HG02840 (cell line): Measurements from ENCODE around the gene CLDN16.

Source experiments
- ATAC-seq: cut with Tn5 transposase; IDR thresholded peaks from one replicate; pipeline ENCODE4 v1.9.1; 2021; ENCODE audit warnings: mild to moderate bottlenecking, moderate library complexity, moderate number of reproducible peaks; ENCODE audit not compliant: unreplicated experiment, low FRiP score

CLDN16 gene

DNA sequence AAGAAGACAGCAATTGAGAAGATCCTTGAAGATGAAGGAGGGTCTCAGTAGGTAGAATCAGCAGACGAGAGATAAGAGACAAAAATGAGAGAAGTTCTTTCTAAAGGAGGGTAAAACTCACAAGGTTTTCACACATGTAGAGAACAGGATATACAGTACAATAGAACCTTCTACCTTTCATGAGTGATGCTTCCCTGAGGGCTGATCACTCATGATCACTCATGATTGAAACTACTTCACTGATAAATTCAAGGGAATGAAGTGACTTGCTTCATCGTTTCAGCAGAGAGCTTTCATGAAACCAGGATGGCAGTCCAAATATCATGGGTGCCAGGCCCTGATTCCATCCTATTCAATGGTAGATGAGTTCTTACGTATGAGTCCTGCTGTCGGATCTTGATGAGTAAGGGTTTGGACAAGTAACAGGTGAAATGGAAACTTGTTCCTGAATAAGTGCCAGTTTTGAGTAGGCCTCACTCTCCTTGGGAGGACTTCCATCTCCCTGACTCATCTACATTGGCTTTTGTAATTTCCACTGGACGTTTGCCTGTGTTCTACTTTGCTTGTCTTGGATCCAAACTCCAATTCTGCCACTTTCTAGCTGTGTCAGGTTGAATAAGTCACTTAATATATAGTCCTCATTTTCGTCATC is 9.6 kb upstream of the CLDN16 start:
- no peak for ATAC-seq

DNA sequence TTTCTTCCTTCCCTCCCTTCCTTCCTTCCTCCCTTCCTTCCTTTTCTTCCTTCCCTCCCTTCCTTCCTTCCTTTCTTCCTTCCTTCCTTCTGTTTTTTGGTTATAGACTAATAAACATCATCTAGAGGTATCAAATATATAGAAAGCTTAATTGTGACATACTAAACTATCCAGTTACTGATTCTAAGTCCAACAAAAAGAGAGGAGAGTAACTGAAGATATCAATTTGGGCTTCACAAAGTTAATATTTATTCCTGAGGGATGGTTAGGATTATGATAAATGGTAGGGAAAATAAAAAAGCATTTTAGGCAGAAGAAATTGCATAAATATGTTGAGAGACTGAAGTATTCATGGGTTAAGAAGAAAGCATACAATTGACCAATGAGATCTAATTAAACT is 7.8 kb upstream of the CLDN16 start:
- no peak for ATAC-seq

DNA sequence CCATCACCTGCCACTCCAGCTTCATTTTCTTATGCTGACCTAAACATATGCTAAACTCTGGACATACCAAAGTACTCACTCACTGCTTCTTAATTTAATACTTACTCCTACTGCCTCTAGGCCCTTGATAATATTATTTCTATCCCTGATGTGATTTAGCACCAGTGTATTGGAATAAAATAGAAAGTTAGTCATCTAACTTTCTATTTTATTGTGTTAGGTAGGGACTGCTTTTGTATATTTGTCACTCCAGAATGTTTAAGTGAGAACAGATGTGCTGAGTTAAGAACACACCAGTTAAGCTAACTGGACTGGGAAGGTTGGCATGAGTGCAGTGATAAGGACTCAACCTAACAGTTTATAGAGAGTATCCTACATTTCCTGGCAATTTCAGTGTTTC is 6.5 kb upstream of the CLDN16 start:
- ATAC-seq, result no peak

DNA sequence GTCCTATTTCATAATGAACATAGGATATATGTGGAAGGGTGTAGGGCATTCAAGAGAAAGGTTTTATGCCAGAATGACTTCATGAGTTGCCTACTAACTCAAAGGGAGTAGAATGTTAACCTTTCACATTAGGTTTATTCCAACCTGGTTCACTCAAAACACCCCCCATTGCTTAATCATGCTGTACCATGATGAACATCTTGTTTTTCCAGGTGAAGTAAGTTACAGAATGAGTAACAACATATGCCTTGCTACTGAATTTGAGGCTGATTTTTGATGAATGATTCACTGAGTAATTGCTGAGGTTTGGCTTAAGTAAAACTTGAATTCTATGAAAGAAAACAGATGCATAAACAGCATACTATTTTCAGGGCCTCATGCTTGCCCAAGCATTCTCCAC is 5.9 kb upstream of the CLDN16 start:
- ATAC-seq, result no peak

DNA sequence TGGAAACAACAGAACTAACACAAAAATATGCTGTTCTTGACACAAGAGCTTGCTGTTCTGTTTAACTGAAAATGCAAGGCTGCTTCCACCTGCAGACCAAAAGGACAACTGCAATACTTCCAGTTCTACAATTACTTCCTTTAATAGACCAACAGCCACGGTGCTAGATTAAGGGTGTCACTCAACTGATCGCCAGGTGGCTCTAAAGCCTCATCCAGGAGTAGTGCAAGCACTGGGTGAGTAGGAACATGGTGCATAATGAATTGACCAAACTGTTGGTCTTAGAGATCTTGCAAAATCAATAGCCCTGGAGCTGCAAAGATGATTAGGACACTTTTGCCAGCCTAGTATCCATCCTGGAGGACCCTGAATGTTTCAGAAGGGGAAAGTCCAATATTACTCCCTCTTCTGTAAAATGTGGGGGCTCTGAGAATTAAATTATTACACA is 3.6 kb upstream of the CLDN16 start:
- no peak for ATAC-seq

DNA sequence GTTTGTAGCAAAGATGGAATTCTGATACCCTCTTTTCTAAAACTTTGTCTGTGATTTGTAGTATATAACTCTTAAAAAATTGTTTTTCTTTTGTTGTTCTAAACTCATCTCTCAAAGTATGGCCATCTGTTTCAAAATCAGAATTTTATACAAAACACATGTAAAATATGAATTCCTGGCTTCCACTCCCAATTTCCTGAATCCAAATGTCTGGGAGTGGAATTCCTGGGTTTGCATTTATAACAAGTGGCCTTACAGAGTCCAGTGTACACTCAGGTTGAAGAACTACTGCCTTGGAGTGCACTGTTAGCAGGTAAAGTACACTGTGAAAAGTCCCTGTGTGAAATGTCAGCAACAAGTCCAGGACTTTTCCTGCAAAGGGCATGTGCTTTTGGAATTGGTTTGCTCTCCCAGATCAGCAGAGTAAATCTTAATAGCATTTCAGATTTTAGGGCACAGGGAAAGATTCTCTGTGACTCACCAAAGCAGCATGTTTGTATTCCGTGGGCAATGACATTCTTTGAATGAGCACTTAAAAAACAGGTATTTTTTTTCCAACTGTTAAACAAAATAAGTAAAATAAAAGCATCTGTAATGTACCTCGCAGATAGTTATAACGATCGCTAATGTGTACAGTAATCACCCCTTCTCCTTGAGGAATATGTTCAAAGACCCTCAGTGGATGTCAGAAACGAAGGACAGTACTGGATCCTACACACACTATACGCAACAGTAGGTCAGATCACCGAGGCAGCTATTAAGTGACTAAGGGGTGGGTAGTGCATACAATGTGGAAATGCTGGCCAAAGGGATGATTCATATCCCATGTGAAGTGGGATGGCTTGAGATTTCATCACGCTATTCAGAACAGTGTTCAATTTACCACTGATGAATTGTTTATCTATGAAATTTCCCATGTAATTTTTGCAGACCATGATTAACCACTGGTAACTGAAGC is 2.0 kb upstream of the CLDN16 start:
- no peak for ATAC-seq

DNA sequence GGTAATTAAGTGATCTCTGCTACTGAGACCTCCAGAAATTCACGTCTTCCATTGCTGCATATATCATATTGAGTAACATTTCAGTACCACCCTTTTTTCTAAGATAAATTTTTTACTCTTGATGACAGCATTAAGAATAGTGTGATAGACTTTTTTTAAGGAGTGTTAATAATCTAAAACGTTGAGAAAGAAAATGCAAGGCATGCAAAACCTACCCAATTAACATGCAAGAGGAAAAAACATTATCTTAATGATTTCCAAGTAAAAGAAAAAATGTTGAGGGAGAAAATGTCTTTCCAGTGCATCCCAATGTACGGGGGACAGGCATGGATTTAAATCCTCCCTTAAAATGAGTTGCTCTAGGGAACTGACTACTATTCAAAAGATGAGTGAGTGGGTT is 740 bp downstream of the CLDN16 start:
- ATAC-seq, result no peak

DNA sequence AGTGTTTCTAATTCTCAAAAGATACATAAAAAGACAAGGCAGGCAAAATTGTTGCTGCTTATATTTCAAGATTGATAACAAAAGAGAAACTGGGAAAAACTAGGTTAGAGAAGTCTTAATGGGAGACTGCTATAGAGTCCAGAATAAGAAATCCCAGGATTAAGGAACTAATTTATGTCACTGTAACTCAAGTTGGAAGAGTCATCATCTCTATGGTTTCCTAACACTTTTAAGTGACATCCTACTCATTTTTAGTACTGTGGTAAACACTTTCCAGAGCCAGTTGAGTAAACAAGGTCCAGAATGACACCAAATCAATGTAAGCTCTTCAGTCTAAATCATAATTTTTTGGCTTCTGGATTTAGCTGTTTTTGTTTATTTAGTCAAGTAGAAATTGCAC is 8.0 kb downstream of the CLDN16 start:
- no peak for ATAC-seq

DNA sequence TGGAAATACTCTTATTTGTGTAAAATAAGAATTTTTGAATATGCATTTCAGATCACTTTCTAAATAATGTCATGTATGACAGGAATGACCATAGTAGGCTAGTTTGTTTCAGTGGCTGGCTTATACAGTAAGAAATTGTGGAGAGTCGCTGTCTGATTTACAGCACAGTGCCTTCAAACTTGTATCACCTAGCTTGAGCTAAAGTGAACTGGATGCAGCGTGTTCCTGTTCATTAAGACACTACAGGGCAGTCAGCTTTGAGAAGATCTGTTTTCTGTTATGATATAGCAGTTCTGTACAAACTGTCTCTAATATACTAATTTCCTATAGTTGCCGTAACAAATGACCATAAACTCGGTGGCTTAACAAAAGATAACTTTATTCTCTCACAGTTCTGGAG is 9.9 kb downstream of the CLDN16 start:
- ATAC-seq, result no peak

DNA sequence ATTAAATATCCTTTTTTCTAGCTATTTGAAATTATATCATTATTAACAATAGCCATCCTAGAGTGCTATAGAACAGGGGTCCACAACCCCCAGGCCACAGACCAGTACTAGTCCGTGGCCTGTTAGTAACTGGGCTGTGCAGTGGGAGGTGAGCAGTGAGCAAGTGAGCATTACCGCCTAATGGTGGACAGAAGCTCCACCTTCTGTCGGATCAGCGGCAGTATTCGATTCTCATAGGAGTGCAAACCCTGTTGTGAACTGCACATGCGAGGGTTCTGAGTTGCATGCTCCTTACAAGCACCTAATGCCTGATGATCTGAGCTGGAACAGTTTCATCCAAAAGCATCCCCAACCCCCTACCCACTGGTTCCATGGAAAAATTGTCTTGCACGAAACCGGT is 11.7 kb downstream of the CLDN16 start:
- ATAC-seq, result no peak

DNA sequence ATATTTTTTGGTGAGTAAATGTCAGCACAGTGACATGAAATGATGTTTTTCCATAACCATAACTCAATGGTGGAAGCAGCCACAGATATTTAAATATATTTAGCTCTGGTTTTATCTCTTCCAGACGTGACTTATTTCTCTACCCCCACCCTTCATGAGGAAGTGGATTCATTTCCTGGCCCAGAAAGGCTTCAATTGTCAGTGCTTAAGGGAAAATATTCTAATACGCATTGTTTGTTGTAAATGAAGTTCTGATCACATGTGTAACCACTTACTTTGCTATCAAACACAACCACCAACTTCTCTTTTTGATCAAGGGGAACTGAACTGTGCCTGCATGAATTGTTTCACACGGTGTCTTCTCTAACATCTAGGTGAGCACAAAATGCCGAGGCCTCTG is 14.0 kb downstream of the CLDN16 start:
- no peak for ATAC-seq

DNA sequence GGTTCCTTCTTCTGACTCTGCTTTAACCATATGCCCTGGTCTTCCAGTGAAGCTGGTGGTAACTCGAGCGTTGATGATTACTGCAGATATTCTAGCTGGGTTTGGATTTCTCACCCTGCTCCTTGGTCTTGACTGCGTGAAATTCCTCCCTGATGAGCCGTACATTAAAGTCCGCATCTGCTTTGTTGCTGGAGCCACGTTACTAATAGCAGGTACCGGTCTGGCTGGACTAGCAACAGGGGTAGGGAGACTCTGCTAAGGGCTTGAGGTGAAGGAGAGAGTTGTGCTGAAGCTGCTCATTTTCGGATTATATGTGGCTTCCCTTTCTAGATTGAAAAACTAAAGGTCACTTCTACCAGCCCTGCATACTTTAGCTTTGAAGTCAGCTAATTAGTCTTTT is 16.8 kb downstream of the CLDN16 start:
- no peak for ATAC-seq

DNA sequence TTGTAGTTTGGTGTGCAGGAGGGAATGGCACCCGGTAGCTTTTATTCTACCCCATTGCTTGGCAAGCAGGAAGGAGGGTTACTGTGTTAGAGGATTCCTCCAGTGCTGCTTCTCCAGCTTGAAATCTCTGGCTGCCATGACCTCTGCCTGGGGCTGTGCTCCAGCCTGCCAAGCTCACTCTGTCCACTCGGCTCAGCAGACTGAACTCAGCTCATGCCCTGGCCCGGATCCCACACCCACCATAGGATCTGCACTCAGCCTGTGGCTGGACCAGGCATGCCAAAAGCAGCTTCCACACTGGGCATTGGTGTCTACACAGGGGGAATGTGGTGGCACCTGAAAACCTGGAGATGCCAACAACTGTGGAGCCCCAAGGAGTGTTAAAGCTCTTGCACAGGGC is 26.3 kb downstream of the CLDN16 start:
- no peak for ATAC-seq

DNA sequence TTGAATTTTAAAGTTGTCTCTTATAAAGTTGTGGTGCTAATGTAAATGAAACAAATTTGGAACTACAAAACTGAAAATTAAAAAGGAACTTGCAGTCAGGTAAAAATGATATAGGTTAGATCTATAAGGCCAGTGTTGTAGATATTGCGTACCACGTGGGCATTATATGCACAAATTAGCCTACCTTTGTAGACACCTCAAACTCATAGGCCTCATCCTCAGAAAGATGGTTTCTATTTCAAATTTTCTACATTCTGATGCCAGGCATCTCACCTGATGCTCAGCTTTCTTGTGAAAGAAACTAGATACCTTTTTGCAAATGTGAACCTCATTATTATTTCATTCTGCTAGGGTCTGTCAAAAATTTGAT is 36.1 kb downstream of the CLDN16 start:
- no peak for ATAC-seq

DNA sequence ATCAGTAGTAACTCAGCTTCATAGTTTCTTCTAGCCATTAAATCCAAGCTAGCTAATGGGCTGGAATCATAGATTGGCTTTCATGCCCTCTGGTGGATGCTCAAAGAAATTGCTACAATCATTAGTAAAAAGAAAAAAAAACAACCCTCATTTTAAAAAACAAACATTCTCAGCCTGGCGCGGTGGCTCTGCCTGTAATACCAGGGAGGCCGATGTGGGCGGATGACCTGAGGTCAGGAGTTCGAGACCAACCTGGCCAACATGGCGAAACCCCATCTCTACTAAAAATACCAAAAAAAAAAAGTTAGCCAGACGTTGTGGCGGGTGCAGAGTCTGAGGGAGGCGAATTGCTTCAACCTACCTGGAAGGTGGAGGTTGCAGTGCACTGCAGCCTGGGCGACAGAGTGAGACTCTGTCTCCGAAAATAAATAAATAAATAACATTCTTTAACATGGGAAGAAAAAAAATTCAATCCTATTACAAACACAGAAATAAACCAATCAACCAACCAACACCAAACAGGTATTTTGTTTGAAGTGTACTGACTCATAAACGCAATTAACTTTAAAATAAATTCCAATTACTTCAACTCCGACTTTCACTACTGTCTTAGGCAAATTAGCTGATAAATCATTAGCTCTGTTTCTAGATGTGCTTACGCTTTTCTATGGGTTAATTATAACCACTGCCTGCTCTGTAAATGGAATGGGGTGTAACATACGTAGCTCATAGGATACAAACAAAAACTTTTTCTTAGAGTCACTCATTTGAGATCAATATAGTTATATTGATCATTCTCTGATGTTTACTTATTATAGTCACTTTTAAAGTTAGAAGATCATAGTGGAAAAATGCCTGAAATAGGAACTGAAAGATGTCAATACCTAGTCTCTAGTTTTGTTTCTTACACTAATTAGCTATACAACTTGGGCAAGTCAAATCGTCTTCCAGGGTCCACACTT is 36.8 kb downstream of the CLDN16 start:
- ATAC-seq, result peak; percentile 67

DNA sequence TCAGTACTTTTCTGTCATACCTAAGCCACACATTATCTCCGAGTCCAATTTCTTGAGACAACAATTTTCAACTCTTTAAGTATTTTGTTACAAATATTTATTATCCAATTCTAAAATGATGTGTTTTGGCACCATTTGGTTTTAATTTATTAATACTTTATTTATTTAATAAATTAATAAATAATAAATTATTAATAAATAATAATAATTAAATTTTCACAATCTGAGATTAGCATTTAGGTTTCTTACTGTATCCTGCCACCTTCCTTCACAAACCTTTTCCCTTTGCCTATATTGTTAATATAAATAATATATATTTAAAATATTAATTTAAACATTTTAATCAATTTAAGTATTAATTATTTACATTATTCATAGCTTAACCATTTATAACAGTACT is 37.9 kb downstream of the CLDN16 start:
- no peak for ATAC-seq

DNA sequence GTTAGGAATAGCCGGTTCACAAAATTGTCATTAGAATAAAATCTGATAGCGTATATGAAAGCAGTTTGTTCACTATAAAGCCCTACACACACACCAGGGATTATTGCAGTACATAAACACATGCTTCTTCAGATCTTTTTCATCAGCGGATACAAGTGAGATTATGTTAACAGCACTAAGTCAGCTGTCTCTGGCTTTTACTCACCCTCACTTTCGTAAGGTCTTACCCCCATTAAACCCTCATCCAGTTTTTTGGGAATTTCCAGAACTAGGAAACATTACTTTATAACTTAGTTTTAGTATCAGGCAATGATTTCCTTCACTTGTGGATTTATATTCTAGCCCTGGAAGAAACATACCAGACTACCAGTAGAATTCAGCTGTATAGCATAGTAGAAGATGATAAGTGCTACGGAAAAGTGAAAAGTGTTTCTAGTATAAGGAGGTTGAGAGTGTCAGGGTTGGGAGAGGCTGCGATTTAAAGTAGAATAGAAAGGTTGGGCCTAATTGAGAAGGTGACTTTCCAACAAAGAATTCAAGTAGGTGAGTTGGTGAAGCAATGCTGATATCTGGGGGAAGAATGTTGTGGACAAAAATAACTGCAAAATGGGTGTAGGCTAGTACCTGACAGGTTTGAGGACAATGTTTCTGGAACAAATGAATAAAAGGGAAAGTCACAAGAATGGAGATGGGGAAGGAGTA is 39.0 kb downstream of the CLDN16 start:
- no peak for ATAC-seq

DNA sequence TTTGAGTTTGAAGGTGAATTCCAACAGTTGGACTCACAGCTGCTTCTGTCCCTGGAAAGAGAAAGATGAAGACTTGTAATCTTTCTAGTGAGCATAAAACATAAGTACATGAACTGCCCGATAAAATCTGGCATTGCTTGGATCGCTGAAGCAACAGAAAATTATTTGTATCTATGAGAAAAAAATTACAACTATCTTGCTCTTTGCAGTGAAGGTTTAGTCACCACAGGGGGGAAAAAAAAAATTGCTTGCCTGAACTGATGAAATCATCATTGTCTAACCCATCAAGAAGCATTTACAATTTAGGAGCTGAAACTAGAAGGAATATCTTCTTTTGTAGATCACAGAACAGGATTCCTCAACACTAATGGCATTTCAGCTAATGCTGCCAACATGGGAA is 41.7 kb downstream of the CLDN16 start:
- no peak for ATAC-seq

DNA sequence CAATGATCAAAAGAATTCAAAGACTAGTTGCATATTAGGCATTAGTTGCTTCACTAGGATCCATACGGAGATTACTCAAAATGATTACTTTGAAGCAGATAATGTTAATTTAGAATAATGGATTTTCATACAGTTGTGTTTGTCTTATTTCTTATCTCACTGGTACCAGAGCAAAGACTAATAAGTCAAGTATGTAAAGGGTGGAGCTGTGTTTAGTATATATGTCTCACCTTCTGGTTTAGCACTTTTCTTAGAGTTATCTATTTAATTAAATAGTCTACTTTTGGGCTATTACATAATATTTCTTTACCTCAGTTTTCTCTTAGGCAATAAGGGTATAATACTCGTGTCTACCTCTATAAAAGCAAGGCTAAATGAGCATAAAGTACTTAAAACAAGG is 42.9 kb downstream of the CLDN16 start:
- ATAC-seq, result no peak

DNA sequence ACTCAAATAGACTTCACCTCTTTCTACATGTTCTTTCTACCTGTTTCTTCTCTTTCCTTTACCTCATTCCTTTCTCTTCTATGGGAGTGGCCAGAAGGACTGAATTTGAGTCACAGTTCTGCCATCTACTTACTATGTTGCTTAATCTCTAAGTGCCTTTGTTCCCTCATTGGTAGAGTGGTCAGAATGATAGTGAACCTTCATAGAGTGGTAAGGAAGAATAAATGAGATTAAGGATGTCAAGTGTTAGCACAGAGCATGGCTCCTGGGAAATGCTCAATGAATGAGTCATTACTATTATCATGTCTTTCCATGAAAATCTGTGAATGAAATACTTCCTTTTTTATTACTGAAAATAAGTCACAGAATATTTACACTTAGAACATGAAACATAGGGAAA is 44.3 kb downstream of the CLDN16 start:
- no peak for ATAC-seq
